Tibial nerve (tissue), 4 donors: Measurements from ENCODE around the gene ARHGAP26. TPM values are rescaled to one million over a fixed set of nuclear protein-coding genes. Genes with fewer than 3 reads are reported as not detected.

ENCODE experiments used
- DNase-seq, 2 donors: peaks; one replicate each; pipeline ENCODE4 v3.0.0-alpha.2; 2019; ENCODE audit warnings: low spot score in 2 of 2
- H3K27ac ChIP-seq, 4 donors: fragments of 200-600 bp; sonication (generic) in 3 of 4; one replicate each; pipeline ENCODE4 v1.5.1; 2017 to 2019; ENCODE audit warnings: mild to moderate bottlenecking in 1 of 4
- H3K27me3 ChIP-seq, 2 donors: fragments of 200-600 bp; sonication (generic) in 1 of 2; one replicate each; pipeline versions ENCODE4 v1.5.1 to v1.6.0; 2017 to 2019
- H3K36me3 ChIP-seq, 3 donors: fragments of 200-600 bp; sonication (generic); one replicate each; pipeline ENCODE4 v1.5.1; 2018 to 2019
- H3K4me1 ChIP-seq, 4 donors: fragments of 200-600 bp; sonication (generic) in 3 of 4; one replicate each; pipeline ENCODE4 v1.5.1; 2017 to 2019
- H3K4me3 ChIP-seq, 4 donors: fragments of 200-600 bp; sonication (generic) in 3 of 4; one replicate each; pipeline ENCODE4 v1.5.1; 2017 to 2019; ENCODE audit warnings: mild to moderate bottlenecking in 1 of 4, moderate library complexity in 1 of 4
- H3K9me3 ChIP-seq, 4 donors: fragments of 200-600 bp; sonication (generic) in 3 of 4; one replicate each; pipeline ENCODE4 v1.5.1; 2017 to 2019
- CTCF ChIP-seq, 5 experiments: fragments of 200-600 bp in 3 of 5; fragments of 450-650 bp in 2 of 5; sonication (generic) in 3 of 5; IDR thresholded peaks; one replicate each; pipeline ENCODE4 v1.5.1; 2016 to 2019; ENCODE audit warnings: antibody characterized with exemption in 5 of 5, mild to moderate bottlenecking in 3 of 5, moderate library complexity in 2 of 5
- EP300 ChIP-seq, 2 donors: sonication (generic); formaldehyde crosslinking; IDR thresholded peaks; one replicate each; pipeline ENCODE4 v1.6.1; 2017; ENCODE audit warnings: antibody characterized with exemption in 2 of 2, mild to moderate bottlenecking in 1 of 2
- POLR2A ChIP-seq, 2 donors: fragments of 450-650 bp; IDR thresholded peaks; one replicate each; pipeline ENCODE4 v1.6.1; 2017; ENCODE audit warnings: antibody characterized with exemption in 2 of 2, mild to moderate bottlenecking in 2 of 2, moderate library complexity in 2 of 2
- WGBS, 2 donors: methylation state at CpG; one replicate each; pipeline ENCODE4 v1.1.5; 2018; 5-methylcytosine and 5-hydroxymethylcytosine counted together
- total RNA-seq, 4 donors: library from RNA; depleted of rRNA; stranded (reverse); fragments of >200 nt; gene quantifications; one replicate each; pipeline ENCODE4 v1.1.0, GENCODE V29; 2016

ARHGAP26 gene
- total RNA-seq, 4 donors from 2014 or later, result 33.7 to 77.8 (median 57.8) TPM

GRCh38 chr5:142881076-142881783 lies 111.1 kb downstream of the ARHGAP26 start:
- Histone ChIP-seq H3K4me1 (peaks cover 0 to 49% (median 11%) of the 10 kb centered on the region in 4 donors), H3K4me3 (no peak overlapping the region), H3K27me3 (no peaks in the 10 kb centered on the region), H3K27ac (peak overlapping the region in 2 of 4 donors; percentile 56 to 71), H3K36me3 (no peaks in the 10 kb centered on the region), H3K9me3 (no peaks in the 10 kb centered on the region)
- DNase-seq, result peak in 1 of 2 donors; percentile 36
- TF ChIP-seq CTCF (IDR thresholded peaks at IDR 0.05) (no peak), EP300 (IDR thresholded peaks at IDR 0.05) (no peak), POLR2A (IDR thresholded peaks at IDR 0.05) (no peak)
- 56 to 60% methylated on average over 8 of the region's 8 CpGs for WGBS, 2 donors

- Histone ChIP-seq H3K36me3 (no peaks in the 10 kb centered on the region), H3K4me3 (no peak overlapping the region), H3K4me1 (peaks cover 0 to 46% (median 10%) of the 10 kb centered on the region in 4 donors), H3K9me3 (no peaks in the 10 kb centered on the region), H3K27ac (peak overlapping the region in 2 of 4 donors; percentile 34 to 71), H3K27me3 (no peaks in the 10 kb centered on the region)
- DNase-seq, result no peak
- 50 to 63% methylated on average over 3 of the region's 3 CpGs for WGBS, 2 donors
- no peak for TF ChIP-seq EP300 (IDR thresholded peaks at IDR 0.05)
- no peak for TF ChIP-seq CTCF (IDR thresholded peaks at IDR 0.05)
- no peak for TF ChIP-seq POLR2A (IDR thresholded peaks at IDR 0.05)
Measured at GRCh38 chr5:142881784-142882126, 111.6 kb downstream of the ARHGAP26 start.

GRCh38 chr5:142883025-142883424 lies 112.8 kb downstream of the ARHGAP26 start:
- Histone ChIP-seq H3K36me3 (no peaks in the 10 kb centered on the region), H3K9me3 (no peaks in the 10 kb centered on the region), H3K4me3 (no peak overlapping the region), H3K27ac (peak overlapping the region in 2 of 4 donors; percentile 12 to 34), H3K27me3 (no peaks in the 10 kb centered on the region), H3K4me1 (peaks cover 0 to 44% (median 5%) of the 10 kb centered on the region in 4 donors)
- TF ChIP-seq CTCF (IDR thresholded peaks at IDR 0.05), result no peak
- no peak for TF ChIP-seq EP300 (IDR thresholded peaks at IDR 0.05)
- no peak for TF ChIP-seq POLR2A (IDR thresholded peaks at IDR 0.05)
- no peak for DNase-seq
- 57 to 58% methylated on average over 2 of the region's 2 CpGs for WGBS, 2 donors

- WGBS, 2 donors, result 92% methylated on average over 4 of the region's 4 CpGs
- no peaks in the 10 kb centered on the region for H3K9me3 ChIP-seq
- DNase-seq, result no peak
- H3K4me3 ChIP-seq, result no peak overlapping the region
- peaks cover 0 to 45% (median 6%) of the 10 kb centered on the region in 4 donors for H3K4me1 ChIP-seq
- no peaks in the 10 kb centered on the region for H3K27me3 ChIP-seq
- H3K27ac ChIP-seq, result no peak overlapping the region
- TF ChIP-seq CTCF (IDR thresholded peaks at IDR 0.05) (no peak), POLR2A (IDR thresholded peaks at IDR 0.05) (no peak), EP300 (IDR thresholded peaks at IDR 0.05) (no peak)
- H3K36me3 ChIP-seq, result no peaks in the 10 kb centered on the region
Measured at GRCh38 chr5:142883438-142883837, 113.3 kb downstream of the ARHGAP26 start.

GRCh38 chr5:142884029-142884428 lies 113.9 kb downstream of the ARHGAP26 start:
- Histone ChIP-seq H3K36me3 (no peaks in the 10 kb centered on the region), H3K4me1 (peaks cover 0 to 45% (median 9%) of the 10 kb centered on the region in 4 donors), H3K27ac (no peak overlapping the region), H3K27me3 (no peaks in the 10 kb centered on the region), H3K9me3 (no peaks in the 10 kb centered on the region), H3K4me3 (no peak overlapping the region)
- 60 to 67% methylated on average over 3 of the region's 3 CpGs for WGBS, 2 donors
- TF ChIP-seq POLR2A (IDR thresholded peaks at IDR 0.05), result no peak
- TF ChIP-seq CTCF (IDR thresholded peaks at IDR 0.05), result no peak
- no peak for TF ChIP-seq EP300 (IDR thresholded peaks at IDR 0.05)
- DNase-seq, result no peak
